Fibroblast of the conjunctiva (primary cell): ENCODE results near the gene TMEM117.

ENCODE experiments used
- DNase-seq: peaks from one replicate; pipeline ENCODE4 v3.0.0-alpha.2; 2010; ENCODE audit warnings: low read depth

Gene TMEM117

GRCh38 chr12:43835656-43836474 lies at the start of gene TMEM117:
Gene TMEM117 (plus strand): TSS chr12:43836081.
- peak; percentile 20 for DNase-seq

DNA sequence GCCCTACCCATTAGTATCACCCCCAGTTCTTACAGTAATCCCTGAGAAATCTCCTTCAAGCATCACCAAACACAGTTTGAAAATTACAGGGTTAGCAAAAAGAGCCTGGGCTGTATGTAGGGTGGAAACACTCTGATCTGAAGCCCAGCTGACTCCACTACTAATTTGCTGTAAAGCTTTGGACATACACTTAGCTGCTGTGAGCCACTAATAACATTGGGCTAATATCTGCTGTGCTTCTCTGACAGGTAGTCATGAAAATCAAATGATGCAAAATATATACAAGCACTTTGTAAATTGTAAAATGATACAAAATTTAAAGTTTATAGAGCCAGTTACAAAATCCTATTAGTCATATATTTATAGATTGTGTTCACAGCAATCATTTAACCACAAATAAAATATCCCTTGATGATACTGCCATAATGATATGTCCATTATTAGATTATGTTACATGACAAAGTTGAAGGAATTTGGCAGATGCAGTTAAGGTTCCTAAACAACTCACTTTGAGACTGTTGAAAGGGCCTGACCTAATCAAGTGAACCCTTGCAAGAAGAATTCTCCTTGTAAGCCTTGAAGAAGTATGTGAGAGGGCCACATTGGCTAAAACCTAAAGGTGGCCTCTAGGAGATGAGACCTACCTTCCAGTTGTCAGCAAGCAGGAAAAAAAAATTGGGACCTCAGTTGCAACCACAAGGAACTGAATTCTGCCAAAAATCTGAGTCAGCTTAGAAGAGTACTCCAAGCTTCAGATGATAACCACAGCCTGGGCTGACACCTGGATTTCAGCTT lies 48.8 kb upstream of the TMEM117 start:
- DNase-seq: no peak

- peak; percentile 67 for DNase-seq
Observed at GRCh38 chr12:43789941-43790340, 45.9 kb upstream of the TMEM117 start.

DNA sequence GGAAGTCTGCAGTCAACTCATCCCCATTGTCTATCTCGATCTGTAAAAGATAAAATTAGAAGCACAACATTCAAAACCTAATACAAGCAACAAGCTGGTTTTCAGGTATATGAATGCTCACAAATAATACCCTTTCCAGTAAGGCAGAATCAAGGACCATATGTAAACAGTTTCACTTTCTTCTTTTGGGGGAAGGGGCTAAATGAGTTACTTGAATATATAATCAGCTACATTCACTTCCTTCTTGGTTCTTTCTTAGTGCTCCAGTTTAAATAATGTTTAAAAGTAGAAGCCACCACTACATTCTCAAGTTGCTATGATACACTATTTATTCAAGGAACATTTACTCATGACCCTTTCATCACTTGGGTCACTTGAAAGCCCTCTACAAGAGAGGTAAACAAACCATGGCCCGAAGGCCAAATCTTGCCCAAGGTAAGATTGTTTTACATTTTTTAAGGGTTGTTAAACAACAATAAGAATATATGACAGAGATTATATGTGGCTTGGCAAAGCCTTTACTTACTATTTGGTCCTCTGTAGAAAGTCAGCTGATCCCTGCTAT lies 40.1 kb upstream of the TMEM117 start:
- DNase-seq: no peak

GRCh38 chr12:43797561-43798217 lies 38.2 kb upstream of the TMEM117 start:
- DNase-seq: no peak

GRCh38 chr12:43805149-43805859 lies 30.6 kb upstream of the TMEM117 start:
- DNase-seq: no peak

DNA sequence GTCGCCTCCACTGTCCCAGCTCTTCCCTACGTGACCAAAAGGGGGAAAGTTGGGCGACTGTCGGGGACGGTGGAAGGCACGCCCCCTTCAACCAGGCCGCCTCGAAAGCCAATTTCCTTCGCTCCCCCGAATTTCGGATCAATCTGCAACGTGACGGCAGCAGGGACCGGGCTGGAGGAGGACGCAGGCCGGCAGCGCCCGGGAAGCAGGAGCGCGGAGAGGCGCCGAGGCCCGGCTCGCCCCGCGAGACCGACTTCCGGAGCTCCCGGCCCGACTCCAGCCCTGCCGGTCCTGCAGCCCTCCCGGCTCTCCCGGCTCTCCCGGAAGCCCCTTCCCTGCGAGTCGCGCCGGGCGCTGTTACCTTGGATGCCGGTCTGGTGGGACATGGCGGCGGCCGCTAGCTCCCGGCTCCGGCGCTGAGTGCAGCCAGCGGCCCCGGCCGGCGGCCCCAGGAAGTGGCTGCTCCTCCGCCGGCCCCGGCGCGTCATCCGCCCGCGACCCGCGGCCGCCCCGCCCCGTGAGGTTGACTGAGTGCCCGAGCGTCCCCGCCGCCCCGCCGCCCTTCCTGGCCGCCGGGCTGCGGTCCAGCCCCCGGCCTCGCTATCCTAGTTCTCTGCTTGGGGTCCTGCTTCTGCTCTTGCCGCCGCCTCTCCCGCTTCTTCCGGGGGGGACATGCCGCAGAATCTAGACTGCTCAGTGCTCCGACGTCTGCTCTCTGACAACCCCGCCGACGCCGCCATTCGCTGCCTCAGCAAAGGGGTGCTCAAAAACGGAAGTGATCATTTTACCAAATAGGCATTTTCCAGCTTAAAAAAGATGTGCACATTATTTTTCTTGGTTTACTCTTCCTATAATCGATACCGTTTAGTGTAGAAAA lies 29.8 kb upstream of the TMEM117 start, which contains the start of gene TWF1:
TWF1 (minus strand) TSS at position 458 of the 877 bp plus-strand sequence; CDS start at position 386, 72 bp downstream.
- peak; percentile 29 for DNase-seq

GRCh38 chr12:43806737-43807072 lies 29.2 kb upstream of the TMEM117 start:
- DNase-seq: no peak

DNA sequence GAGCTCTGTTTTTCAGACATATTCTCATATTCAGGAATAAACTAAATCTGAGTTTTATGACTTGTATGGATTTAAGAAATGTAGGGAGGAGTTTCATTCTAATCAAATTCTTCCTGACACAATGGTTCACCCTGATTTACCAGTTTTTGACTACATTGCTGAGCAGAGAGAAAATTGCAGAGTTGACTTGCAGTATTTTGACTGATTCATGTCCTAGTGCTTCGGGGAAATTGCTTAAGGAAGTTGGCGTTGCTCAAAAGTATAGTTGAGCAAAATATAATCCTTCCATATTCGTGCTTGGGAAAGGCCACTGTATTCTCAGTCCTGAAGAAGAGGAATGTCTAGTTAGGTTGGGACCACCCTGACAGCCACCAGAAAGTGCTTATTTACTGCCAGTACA lies 28.5 kb upstream of the TMEM117 start:
- no peak for DNase-seq

DNA sequence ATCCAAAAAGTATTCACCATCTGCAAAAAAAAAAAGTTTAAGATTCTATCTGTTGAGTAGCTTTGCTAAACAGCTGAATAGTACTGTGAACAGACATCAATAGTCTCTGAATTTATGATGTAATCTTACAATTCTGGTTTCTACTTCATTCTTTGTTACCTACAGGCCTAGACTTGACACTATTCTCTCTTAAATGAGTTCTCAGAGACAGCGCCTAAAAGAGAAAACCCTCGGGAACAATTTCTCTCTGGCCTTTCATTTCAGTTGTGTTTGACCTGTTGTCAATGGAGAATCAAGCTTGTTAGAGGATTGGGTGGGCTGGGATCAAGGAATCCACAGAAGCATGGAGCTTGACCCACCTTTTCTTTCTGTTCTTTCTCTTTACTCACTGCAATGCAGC lies 23.8 kb upstream of the TMEM117 start:
- DNase-seq: no peak

GRCh38 chr12:43812926-43813325 lies 23.0 kb upstream of the TMEM117 start:
- DNase-seq: no peak

DNA sequence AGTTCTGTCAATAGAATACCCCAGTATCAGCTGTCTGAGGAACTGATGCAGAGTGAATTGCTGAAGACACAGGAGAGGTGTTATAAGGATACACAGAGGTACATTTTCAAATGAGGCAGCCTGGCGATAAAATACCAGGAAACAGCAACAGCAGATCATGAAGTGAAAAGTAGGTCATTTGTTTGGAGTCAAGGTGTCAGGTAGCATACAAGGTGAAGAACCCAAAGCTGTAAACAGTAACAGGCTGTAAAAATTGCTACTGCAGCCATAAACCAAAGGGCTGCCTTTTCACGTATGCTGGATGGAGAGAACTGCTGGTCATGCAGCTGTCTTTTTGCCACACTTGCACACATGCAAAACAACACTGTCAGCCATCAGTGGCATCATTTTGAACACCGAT lies 20.5 kb upstream of the TMEM117 start:
- DNase-seq: no peak

- no peak for DNase-seq
Observed at GRCh38 chr12:43816168-43816567, 19.7 kb upstream of the TMEM117 start.

DNA sequence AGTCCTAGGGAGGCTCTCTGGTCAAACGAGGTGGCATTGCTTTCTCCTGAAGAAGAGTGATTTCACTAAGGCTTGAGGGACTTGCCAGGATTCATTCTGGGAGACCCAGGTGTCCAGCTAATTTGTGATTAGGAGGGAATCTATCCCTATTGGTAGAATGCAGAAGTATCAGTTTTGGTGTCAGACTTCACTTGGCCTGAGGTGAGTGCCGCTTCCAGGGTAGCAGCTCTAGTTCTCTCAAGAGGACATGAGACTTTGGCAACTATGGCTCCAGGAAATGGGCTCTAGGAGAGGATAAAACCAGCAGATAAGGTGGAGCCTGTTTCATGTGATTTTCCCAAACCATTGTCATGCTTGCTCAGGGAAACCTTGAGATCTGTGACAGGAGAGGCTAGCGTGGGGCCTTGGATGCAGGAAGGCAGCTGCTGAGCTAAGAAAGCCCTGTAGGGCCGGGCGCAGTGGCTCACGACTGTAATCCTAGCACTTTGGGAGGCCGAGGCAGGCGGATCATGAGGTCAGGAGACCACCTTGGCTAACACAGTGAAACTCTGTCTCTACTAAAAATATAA lies 11.6 kb upstream of the TMEM117 start:
- no peak for DNase-seq

GRCh38 chr12:43826681-43827080 lies 9.2 kb upstream of the TMEM117 start:
- no peak for DNase-seq

GRCh38 chr12:43827093-43827492 lies 8.8 kb upstream of the TMEM117 start:
- DNase-seq: no peak

- no peak for DNase-seq
Observed at GRCh38 chr12:43832463-43833168, 3.3 kb upstream of the TMEM117 start.

GRCh38 chr12:43835264-43835655 lies 621 bp upstream of the TMEM117 start:
- DNase-seq: no peak

GRCh38 chr12:43836475-43836989 lies 651 bp downstream of the TMEM117 start:
- DNase-seq: no peak

- DNase-seq: no peak
Observed at GRCh38 chr12:43840338-43840737, 4.5 kb downstream of the TMEM117 start.
